ENCODE measurements around the gene CHI3L2.

The CHI3L2 gene

GRCh38 chr1:111256988-111257658, 29.6 kb downstream of the CHI3L2 start:
- no peak for DNase-seq

GRCh38 chr1:111267801-111268508, 40.4 kb downstream of the CHI3L2 start:
- no peak for DNase-seq

- DNase-seq = no peak
Measured at GRCh38 chr1:111269825-111270406, 42.4 kb downstream of the CHI3L2 start.

- no peak for DNase-seq
Measured at GRCh38 chr1:111270771-111271463, 43.4 kb downstream of the CHI3L2 start.

GRCh38 chr1:111271464-111271801, 43.9 kb downstream of the CHI3L2 start:
- DNase-seq = no peak

DNA sequence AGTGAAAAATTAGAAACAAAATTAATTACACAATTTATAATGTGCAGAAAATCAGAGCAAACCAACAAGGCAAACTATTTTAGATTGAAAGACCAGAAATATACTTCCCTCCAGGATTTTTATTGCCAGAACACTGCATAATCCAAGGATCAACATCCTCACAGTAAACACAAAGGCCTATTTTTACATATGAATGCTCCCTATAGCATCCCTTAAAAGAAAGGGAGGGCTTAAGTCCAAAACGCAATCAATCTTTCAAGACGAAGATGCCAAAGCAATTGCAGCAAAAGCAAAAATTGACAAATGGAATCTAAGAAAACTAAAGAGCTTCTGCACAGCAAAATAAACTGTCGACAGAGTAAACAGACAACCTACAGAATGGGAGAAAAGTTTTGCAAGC, 44.6 kb downstream of the CHI3L2 start:
- no peak for DNase-seq

DNA sequence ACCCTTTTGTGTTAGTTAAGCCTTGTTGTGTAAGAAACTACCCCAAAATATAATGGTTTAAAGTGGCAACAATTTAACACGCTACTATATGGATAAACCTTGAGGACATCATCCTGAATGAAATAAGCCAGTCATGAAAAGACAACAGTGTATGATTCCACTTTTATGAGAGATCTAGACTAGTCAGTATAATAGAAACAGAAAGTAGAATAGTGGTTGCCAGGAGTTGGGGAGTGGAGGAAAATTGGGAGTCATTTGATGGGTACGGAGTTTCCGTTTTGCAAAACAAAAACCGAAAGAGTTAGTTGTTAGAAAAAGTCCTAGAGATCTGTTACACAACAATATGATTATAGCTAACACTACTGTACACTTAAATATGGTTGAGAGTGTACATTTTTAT, 47.1 kb downstream of the CHI3L2 start:
- DNase-seq = no peak

DNA sequence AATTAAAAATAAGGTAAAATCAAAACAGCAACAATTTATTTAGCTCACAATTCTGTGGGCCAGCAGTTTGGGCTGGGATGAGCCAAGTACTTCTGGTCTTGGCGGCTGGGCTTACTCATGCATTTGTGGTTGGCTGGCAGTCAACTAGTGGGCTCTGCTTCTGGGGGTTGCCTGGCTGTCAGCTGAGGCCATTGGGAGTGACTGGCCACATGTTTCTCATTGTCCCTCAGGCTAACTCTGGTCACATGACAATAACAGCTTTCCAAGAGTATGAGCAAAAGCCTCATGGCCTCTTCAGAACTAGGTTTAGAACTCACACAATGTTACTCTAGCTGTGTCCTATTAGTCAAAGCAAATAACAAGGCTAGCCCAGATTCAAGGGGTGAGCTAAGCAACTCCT, 47.6 kb downstream of the CHI3L2 start:
- DNase-seq = no peak

DNA sequence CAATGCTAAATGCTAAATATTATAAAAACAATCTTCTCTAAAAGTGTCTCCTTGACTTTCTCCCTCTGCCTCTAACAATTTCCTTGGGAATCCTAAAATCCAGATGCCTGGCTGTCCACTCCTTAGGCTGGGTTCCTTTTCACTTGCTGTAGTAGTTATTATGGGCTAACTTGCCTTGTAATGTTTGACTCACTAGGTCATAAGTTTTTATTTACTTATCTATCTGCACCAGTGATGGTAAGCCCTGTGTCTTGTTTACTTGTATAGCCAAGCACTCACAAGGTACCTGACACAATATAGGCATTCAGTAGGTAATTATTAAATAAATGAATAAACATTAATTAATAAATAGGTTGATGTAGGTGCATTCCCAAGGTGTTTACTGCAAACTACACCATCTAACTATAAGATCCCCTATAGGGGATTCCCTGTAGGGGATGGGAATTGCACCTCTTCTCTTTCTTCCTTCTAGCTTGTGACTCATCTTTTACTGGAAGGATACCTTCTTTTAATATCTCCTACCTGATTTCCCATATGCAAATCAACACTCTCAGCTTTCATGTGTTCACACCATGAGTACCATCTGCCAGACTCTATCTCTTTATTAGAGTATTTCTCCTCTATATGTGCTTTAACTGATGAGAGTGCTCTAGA, 48.4 kb downstream of the CHI3L2 start:
- DNase-seq = no peak

DNA sequence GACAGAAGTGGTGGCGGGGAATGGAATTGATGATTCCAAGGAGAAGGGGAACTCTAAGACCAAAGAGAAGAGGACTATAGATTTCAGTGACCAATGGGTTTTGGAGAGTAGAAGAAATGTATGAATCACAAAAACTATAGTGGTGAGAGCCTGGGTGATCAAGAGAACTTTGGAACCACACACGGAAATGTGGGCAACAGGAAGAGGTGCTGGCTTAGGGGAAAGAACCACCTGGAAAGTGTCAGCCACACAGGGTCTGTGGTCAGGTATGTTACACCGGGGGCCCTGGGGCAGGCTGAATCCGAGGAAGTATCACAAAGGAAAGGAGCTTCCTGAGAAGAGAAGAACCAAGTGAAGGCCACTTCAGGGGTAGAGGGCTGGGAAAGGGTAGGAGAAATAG, 51.6 kb downstream of the CHI3L2 start:
- DNase-seq = no peak

DNA sequence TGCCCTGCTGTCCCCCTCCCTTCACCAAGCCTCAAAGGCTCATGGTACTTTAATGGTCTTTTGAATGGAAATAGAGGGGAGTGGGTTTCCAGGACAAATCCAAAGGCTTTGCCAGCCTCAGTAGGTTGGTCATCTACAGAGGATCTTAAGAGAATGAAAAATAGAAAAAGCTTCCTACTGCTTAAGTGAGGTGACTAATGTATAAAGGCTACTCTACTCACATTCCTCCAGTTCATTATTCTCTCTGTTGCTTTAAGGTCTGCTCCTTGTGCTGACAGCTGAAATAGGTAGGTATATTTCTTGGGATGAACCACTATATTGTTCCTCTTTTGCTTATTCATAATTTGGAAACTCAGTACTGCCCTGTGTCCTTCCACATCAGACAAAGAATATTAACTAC, 52.8 kb downstream of the CHI3L2 start:
- no peak for DNase-seq

DNA sequence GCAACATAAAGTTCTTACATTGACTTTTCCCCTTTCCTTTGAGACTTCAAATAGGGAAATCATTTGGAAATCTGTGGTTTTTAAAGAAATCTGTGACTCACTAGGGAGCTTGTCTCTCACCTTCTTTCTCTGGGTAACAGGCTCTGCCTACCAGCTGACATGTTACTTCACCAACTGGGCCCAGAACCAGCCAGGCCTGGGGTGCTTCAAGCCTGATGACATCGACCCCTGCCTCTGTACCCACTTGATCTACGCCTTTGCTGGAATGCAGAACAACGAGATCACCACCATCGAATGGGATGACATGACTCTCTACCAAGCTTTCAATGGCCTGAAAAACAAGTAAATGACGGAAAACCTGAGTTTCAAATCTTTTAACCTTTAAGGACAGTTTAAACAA, 53.9 kb downstream of the CHI3L2 start:
- DNase-seq = no peak

DNA sequence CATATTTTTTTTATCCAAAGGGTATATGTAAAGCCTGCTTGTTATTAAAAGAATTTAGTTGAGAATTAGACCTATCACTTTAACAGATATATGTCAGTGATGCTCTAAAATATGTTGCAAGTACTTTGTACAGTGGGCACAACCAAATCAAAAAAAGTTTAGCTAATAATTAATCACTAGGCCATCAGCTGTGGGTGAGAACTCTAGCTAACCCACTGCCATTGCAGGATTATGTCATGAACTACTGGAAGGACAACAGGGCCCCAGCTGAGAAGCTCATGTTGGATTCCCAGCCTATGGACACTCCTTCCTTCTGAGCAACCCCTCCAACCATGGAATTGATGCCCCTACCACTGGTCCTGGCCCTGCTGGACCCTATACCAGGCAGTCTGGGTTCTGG, 56.3 kb downstream of the CHI3L2 start:
- no peak for DNase-seq

DNA sequence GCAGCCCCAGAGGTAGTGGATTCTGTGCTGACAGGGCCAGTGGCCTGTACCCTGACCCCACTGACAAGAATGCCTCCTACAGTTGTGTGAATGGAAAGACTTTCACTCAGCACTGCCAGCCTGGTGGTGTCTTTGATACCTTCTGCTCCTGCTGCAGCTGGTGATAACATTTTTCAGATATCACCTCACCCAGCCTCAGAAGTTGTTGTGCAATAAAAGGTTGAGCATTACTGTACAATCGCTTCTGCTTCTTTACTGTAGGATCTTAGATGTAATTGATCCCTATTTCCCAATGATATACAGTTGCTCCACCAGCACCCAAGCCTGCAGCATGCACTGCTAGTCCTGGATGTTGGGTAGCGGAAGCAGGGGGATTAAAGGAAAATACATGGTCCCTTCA, 58.4 kb downstream of the CHI3L2 start:
- DNase-seq = no peak

DNA sequence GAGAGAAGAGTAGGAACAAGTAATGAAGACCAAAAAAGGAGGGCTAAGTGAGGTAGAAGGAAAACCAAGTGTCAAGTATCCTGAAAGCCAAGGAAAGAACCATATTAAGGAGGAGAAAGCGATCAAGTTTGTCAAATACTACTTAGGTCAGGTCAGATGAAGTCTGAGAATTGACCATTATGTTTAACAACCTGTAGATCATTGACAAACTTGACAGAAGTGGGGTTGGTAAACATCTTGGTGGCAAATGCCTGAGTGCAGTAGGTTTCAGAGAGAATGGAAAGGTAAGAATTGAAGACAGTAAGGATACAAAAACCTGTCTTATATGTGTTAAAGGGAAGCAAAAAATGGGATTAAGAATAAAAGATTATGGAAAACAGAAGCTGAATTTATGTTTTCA, 59.4 kb downstream of the CHI3L2 start:
- DNase-seq = no peak

GRCh38 chr1:111289371-111289770, 61.9 kb downstream of the CHI3L2 start:
- DNase-seq = no peak

DNA sequence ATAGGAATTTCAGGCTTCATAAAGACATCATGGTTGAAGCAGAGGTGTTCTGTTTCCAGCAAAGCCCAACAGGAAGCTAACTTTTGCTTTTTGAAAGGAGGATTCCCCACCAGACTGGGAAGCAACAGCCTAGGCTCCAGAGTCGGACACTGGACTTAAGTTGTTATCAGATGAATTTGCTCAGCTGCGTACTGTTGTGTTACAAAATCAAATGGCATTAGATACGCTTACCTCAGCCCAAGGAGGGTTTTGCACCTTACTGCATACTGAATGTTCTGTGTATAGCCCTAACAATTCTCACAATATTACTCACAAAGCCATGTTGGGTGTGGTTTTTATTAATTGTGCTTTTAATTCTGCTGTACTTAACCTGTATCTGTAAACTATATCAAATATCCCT, 62.6 kb downstream of the CHI3L2 start:
- no peak for DNase-seq

DNA sequence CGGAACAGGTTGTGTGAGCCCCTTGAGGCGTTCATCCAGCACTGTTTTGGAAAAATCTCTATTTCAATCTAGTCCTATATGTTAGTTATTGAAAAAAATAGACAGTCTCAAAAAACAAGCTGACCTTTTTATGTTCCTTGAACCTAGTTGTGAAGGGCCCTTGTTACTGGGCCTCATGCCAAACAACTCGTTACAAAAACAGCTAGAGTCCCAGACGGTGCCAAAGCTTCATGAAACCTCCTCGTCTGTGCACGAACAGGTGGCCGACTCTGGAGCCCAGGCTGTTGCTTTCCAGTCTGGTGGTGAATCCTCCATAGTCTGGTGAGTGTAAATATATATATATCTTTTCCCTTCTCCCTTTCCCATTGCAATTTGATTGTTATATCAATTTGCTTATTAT, 63.1 kb downstream of the CHI3L2 start, which contains the start of gene CHIA:
Gene CHIA (plus strand): TSS at position 222 of the 400 bp plus-strand sequence. CDS start 19,617 bp downstream, outside the sequence.
- no peak for DNase-seq
